HG03108 (cell line): ENCODE results near the gene PFKM.
"Not testable (repeated sequence)": the region's sequence is repeated elsewhere in the genome, so short reads cannot be mapped to it uniquely, and the experiment has no call there.

Source experiments
- ATAC-seq: cut with Tn5 transposase; IDR thresholded peaks from one replicate; pipeline ENCODE4 v1.9.1; 2021; ENCODE audit warnings: moderate library complexity; ENCODE audit not compliant: unreplicated experiment

Gene PFKM

GRCh38 chr12:48155786-48156185, 36.6 kb downstream of the PFKM start:
- not testable (repeated sequence) for ATAC-seq

DNA sequence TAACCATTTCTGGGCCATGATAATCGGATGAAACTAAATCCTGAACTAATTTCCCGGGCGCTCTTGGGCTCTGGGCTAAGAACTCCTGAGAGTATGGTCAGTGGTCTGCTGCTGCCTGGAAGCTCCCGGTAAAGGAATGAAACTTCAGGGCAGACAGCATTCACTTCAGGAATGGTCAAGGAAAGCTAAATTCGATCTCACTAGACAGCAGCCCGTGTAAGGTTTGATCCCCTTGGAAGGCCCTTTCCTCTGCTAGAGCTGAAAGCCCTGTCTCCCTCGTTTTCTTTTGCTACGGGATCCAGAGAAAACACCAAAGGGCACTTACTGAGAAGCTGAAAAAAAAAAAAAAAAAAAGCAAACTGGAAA, 37.5 kb downstream of the PFKM start:
- no peak for ATAC-seq

- ATAC-seq = peak; percentile 92
Measured at GRCh38 chr12:48157018-48157888, 38.1 kb downstream of the PFKM start, which contains the start of gene ASB8. ASB8 (minus strand) TSS chr12:48157515; CDS start chr12:48153496, 4,019 bp downstream.

DNA sequence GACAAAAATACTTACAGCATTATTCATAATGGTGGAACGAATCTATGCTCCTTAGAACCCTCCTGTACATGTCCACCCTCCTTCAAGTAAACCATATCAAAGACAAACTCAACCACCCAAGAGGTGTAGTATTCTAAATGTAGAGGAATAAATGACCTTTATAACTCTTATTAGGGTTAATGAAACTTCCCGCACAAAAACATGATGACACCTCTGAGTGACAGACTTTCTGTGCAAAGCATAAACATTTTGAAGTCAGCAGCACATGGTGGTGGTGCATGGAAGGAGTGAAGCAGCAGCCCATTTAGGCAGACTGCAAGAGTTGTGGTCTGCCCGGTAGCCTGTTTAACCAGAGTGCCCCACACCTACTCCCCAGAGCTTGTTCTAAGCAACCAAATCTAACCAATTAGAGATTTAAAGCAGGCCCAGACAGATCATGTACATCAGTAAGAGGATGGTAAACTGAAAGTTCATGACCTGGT, 38.8 kb downstream of the PFKM start:
- ATAC-seq = no peak

GRCh38 chr12:48160046-48160445, 40.9 kb downstream of the PFKM start:
- no peak for ATAC-seq

- no peak for ATAC-seq
Measured at GRCh38 chr12:48160807-48161206, 41.6 kb downstream of the PFKM start.

DNA sequence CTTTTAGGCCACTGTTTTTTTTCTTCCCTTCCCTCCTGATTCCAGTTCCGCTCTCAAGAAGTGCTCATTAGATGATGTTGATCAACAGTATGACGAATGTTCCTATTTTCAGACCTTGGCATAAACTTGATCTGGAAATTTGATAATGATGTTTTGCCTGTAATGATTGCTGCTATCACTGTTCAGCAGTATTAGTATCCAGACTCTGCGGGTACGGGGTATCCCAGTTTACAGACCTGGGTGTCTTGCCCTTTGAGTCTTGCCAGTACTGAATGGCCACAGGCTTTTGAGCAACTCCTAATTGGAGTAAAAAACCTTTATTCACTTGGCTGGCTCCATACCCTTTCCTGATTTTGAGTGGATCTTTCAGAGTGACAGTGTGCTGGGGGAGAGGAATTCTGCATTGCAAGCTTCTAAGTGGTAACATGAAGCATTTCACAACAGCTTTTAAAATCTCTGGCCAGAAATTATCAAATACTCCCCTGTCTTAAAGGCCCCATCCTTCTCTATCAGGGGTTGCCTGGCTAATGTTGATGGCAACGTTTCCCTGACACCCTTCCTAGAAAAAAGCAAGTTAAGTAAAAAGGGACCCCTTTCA, 44.1 kb downstream of the PFKM start:
- no peak for ATAC-seq

DNA sequence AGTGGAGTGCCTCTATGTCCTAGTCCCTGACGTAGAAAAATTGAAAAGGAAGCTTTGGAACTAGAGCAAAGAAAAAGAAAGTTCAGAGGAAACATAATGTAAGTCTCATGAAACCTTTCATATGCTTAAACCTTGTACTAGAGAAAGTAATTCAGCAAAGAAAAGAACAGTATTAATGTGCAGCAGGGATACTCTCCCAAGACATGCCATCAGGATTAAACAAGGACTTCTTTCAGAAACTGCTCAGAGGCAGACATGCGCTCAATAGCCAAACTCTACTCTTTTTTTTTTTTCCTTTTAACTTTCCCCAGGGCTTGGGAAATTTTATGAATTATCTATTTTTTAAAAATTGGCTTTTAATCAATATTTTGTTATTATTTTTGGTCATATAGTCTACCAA, 45.3 kb downstream of the PFKM start:
- ATAC-seq = no peak

DNA sequence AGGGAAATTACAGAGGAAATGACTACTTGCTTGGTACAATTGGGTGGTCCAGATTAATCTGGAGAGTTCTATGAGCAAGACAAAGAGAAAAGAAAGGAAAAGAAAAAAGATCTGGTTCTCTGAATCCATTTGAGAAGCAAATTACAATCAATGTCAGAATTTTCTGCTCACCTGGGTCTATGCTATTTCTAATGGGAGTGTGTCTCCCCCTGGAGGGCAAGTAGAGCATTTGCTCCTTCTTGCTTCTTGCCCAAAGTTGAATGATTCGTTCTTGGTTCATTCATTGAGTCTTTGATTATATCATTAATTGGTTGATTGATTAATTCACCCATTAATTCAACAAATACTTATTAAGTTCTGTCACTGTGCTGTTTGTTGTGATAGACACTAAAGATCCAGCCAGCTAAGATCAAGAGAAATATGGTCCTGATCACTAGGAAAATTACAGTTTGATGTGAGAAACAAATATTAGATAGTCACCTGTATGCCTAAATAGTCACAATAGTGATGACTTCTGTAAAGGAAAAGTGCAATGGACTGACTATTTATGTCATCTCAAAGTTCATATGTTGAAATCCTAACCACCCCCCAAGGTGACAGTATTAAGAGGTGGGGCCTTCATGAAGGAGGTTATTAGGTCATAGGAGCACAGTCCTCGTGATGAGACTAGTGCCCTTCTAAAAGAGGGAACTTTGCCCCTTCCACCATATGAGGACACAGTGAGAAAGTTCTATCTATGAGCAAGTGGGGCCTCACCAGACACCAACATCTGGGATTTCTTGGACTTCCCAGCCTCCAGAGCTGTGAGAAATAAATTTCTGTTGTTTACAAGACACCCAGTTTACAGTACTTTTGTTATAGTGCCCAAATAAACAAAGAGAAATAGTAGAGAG, 46.2 kb downstream of the PFKM start:
- no peak for ATAC-seq

DNA sequence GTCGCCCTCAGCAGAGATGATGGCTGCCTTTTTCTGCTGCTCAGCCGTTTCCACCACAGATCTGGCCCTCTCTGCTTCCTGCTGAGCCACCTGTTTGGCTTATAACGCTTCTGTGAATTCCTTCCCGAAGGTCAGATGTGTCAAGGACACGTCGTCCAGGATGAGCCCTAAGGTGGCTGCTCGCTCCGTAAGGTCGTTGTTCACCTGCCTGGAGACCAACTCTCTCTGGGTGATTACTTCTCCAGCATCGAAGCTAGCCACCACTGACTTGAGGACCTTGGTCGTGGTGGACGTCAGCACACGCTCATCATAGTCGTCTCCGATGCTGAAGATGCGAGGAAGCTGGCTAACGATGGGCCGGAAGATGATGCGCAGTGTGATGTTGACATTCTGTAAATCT, 49.8 kb downstream of the PFKM start:
- ATAC-seq = no peak

DNA sequence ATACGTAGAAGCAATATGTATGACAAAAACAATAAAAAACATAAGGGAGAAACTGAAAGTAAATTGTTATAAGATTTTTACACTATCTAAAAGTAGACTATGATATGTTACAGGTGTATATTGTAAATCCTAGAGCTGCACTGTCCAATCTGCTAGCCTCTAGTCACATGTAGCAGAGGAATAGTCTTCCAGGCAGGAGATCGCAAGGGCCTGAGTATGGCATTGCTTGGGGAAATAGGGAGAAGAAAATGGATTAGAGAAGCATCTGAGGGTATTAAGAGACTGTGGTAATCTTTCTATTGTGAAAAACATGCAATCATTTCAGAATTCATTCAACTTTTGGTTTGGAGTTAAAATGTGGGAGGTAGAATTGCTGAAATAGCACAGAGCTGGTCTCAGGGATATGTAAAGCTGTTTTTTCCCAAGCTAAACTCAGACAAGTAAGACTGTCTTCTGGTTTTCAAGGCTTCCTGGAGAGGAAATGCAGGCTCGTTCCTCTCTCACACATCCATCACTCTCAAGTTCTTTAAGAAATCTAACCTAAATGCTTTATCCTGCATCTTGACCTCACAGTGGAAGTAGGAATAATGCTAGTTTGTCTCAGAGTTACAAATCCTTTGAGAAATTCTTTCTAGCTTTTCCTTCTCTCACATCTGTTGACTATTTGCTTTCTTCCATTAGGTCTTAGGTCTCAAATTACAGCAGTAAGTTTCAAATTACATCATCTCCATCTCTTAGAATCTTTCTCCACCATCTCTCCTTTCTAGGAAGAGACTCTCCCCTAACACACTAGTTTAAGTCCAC, 56.7 kb downstream of the PFKM start:
- no peak for ATAC-seq

DNA sequence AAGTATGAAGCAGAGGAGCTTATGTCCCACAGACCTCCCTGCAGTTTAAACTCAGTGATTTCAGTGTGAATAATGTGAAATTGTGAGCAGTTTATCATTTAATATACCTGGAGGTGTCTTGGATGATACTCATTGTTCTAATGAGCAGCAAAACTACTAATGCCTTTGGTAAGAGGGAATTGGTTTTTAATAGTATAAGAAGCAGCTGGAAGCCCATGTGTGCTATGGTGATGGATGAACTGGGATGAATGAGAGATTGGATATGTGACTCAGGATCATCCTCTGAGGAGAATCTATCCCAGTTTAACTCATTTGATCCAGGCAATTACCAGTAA, 57.2 kb downstream of the PFKM start:
- no peak for ATAC-seq

- ATAC-seq = no peak
Measured at GRCh38 chr12:48177982-48178381, 58.8 kb downstream of the PFKM start.

DNA sequence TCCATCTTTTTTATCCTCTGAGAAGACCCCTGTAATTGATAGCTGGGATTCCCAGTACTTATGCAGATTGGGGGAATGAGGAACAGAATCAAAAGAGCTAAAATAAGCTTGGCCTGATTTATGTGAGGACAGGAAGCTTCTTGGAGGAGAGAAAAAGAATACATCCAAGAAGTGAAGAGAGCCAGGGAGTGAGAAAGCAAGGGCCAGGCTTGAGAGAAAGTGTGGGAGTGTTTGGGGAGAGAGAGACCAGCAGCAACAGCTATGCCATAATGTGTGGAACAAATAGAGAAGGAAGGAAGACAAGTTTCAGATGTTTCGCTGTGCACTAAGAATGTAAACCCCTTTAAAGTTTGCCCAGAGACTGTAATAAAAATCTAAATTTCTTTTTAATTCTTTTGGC, 60.3 kb downstream of the PFKM start:
- no peak for ATAC-seq

- ATAC-seq = no peak
Measured at GRCh38 chr12:48180424-48180823, 61.3 kb downstream of the PFKM start.

DNA sequence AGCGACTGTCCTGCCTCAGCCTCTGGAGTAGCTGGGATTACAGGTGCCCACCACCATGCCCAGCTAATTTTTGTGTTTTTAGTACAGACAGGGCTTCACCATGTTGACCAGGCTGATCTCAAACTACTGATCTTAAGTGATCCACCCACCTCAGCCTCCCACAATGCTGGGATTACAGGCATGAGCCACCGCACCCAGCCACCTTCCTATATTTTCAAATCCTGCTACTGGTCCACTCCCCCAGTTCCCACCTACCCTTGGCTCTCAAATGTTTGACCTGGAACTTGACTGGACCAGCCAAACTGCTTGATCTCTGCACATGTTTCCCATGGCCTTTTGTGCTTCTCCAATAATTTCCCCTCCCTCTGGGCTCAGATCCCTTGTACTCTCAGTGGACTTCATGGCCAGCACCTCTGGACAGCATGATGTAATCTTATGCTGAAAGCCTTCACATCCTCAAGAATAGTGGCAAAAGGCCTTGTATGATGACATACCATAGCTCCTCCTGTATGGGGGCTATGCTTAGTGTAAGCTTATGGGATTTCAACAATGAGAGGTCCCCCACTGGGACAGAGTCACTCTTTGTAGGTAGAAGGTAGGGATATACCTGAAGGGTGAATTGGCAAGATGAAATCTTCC, 61.8 kb downstream of the PFKM start:
- ATAC-seq = no peak

DNA sequence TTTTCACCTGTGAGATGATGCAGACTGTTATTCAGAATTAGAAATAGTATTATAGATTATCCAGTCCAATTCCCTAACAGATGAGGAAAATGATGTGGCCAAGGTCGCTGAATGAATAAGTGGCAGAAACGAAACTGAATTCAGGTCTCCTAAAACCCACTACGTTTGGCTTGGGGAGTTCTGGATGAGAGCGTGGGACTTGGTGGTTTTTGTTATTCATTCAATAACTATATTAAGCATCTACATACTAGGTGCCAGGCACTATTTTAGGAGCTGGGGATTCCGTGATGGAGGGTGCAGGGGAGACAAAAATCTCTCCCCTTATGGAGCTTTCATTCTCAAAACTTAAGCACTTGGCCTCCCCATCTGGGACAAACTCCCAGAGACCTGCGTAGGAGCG, 63.5 kb downstream of the PFKM start:
- ATAC-seq = peak; percentile 3

- ATAC-seq = peak; percentile 66
Measured at GRCh38 chr12:48183091-48183875, 64.1 kb downstream of the PFKM start, which contains the start of gene CCDC184. CCDC184 (plus strand) TSS chr12:48183644; CDS start chr12:48184123, 479 bp downstream.

DNA sequence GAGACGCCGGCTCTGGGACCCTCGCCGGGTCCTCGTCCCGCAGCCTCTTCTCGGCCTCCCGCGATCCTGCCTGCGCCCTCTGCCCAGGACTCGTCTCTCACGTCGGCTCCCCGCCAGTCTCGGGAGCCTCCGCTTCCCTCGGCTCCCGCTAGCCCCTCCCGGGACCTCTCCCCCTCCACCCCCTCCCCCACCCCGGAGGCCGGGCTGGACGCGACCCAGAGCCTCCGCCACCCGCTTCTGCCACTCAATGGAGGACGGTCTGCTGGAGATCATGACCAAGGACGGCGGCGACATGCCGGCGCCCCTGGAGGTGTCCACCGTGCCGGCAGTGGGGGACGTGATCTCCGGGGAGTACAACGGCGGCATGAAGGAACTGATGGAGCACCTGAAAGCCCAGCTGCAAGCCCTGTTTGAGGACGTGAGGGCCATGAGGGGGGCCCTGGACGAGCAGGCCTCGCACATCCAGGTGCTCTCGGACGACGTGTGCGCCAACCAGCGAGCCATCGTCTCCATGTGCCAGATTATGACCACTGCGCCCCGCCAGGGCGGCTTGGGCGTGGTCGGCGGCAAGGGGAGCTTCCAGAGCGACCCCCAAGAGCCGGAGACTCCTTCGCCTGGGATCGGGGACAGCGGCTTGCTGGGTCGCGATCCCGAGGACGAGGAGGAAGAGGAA, 64.8 kb downstream of the PFKM start:
- no peak for ATAC-seq
